K562 (cell line): Measurements from ENCODE around the gene TNIK. TPM values are rescaled to one million over a fixed set of nuclear protein-coding genes. Genes with fewer than 3 reads are reported as not detected.

Experiments
- ATAC-seq: fragments of 200-7000 bp; cut with Tn5 transposase; 3 replicates; pipeline ENCODE4 v1.9.1; 2020; ENCODE audit warnings: moderate library complexity
- BruUV-seq: library from RNA; stranded (reverse); fragments of 400-500 nt; replicated peaks from 2 replicates; lab custom pipeline; 2021; lab: Mats Ljungman, UMichigan
- CTCF ChIA-PET: fragments of 300-600 bp; formaldehyde crosslinking; extraction: SDS; loops from one replicate; lab custom pipeline; 2021; ENCODE audit warnings: low intra/inter-chr PET ratio; lab: Yijun Ruan, JAX
- POLR2A ChIA-PET: fragments of 300-600, 350-650 bp; sonication (Branson Sonifier 250); formaldehyde crosslinking; extraction: SDS; loops from one replicate; lab custom pipeline; 2021; ENCODE audit warnings: antibody characterized with exemption, inconsistent platforms; lab: Yijun Ruan, JAX
- DNase-seq, 4 experiments: peaks; one replicate each; pipeline versions ENCODE4 v3.0.0 to v3.0.0-alpha.2; 2011 to 2018; ENCODE audit warnings: low spot score in 3 of 4, mixed read lengths in 3 of 4; ENCODE audit errors: extremely low read depth in 1 of 4
- FAIRE-seq: peaks from 2 replicates; lab custom pipeline; 2011; peaks lifted over from hg19 to GRCh38; lab: Jason Lieb, UNC
- H2AFZ ChIP-seq: 2 replicates; pipeline ENCODE4 v1.6.0; 2011; ENCODE audit warnings: low read depth, low read length, control low read depth, inconsistent platforms
- H3K27ac ChIP-seq: fragments of 200-600 bp; 3 replicates; pipeline ENCODE4 v1.8.0; 2011; ENCODE audit warnings: low read depth, mild to moderate bottlenecking, control low read depth, inconsistent platforms, low read length, moderate library complexity, mixed read lengths; ENCODE audit errors: extremely low read depth
- H3K27me3 ChIP-seq, 2 experiments: fragments of 300-600 bp in 1 of 2; 2 replicates in 1 of 2; 3 replicates in 1 of 2; pipeline versions ENCODE4 v1.6.0 to v1.8.0; 2011; ENCODE audit warnings: inconsistent platforms in 2 of 2, low read length in 2 of 2, mild to moderate bottlenecking in 1 of 2, mixed read lengths in 1 of 2, moderate library complexity in 1 of 2; ENCODE audit not compliant: control insufficient read depth in 2 of 2, insufficient read depth in 2 of 2
- H3K36me3 ChIP-seq: fragments of 300-600 bp; 3 replicates; pipeline ENCODE4 v1.8.0; 2011; ENCODE audit warnings: mild to moderate bottlenecking, low read length, inconsistent platforms; ENCODE audit not compliant: control insufficient read depth, insufficient read depth
- H3K4me1 ChIP-seq, 2 experiments: fragments of 200-600 bp in 1 of 2; replicated peaks in 1 of 2; 2 replicates in 1 of 2; 3 replicates in 1 of 2; pipeline versions ENCODE4 v1.5.1 to v1.8.0; 2011; ENCODE audit warnings: inconsistent platforms in 2 of 2, low read length in 2 of 2, mild to moderate bottlenecking in 1 of 2, mixed read lengths in 1 of 2, moderate library complexity in 1 of 2; ENCODE audit not compliant: control insufficient read depth in 2 of 2, insufficient read depth in 2 of 2
- H3K4me2 ChIP-seq: 2 replicates; pipeline ENCODE4 v1.6.1; 2011; ENCODE audit warnings: low read length, control low read depth, inconsistent platforms, mixed read lengths; ENCODE audit not compliant: insufficient read depth
- H3K4me3 ChIP-seq: fragments of 200-600 bp; sonication (generic), shearing (Covaris generic); 2 replicates; pipeline ENCODE4 v1.5.1; 2016; ENCODE audit warnings: control low read depth, inconsistent platforms
- H3K79me2 ChIP-seq: fragments of 200-600 bp; 3 replicates; pipeline ENCODE4 v1.8.0; 2011; ENCODE audit warnings: low read length, inconsistent platforms; ENCODE audit not compliant: control insufficient read depth, insufficient read depth
- H3K9ac ChIP-seq, 2 experiments: 2 replicates each; pipeline versions ENCODE4 v1.6.0 to v1.6.1; 2011; ENCODE audit warnings: low read depth in 2 of 2, low read length in 2 of 2, control low read depth in 1 of 2, inconsistent platforms in 1 of 2, mild to moderate bottlenecking in 1 of 2, mixed read lengths in 1 of 2; ENCODE audit not compliant: insufficient read depth in 1 of 2
- H3K9me1 ChIP-seq: one replicate; pipeline ENCODE4 v1.6.0; 2011; ENCODE audit warnings: inconsistent platforms, mild to moderate bottlenecking, low read length, moderate library complexity; ENCODE audit not compliant: control insufficient read depth, insufficient read depth
- H3K9me3 ChIP-seq: replicated peaks from 2 replicates; pipeline ENCODE4 v1.5.1; 2011; ENCODE audit warnings: low read depth, low read length, inconsistent platforms; ENCODE audit not compliant: control insufficient read depth, insufficient read depth
- H4K20me1 ChIP-seq: replicated peaks from 2 replicates; pipeline ENCODE4 v1.6.1; 2011; ENCODE audit warnings: low read length, inconsistent platforms, mixed read lengths; ENCODE audit not compliant: control insufficient read depth, insufficient read depth
- BRD9 ChIP-seq: fragments of 450-650 bp; IDR thresholded peaks from 2 replicates; pipeline ENCODE4 v1.6.1; 2018; ENCODE audit warnings: low read depth; ENCODE audit not compliant: partially characterized antibody
- CBFB ChIP-seq: sonication (generic); formaldehyde crosslinking; IDR thresholded peaks from 2 replicates; pipeline ENCODE4 v1.4.0; 2020; ENCODE audit warnings: mild to moderate bottlenecking, missing genetic modification reagents
- ILK ChIP-seq: fragments of 450-650 bp; IDR thresholded peaks from 2 replicates; pipeline ENCODE4 v1.6.1; 2016; ENCODE audit warnings: missing genetic modification characterization, low read depth, mild to moderate bottlenecking, missing compliant biosample characterization, moderate library complexity, borderline replicate concordance
- KAT8 ChIP-seq: fragments of 450-650 bp; IDR thresholded peaks from 2 replicates; pipeline ENCODE4 v1.6.1; 2016; ENCODE audit warnings: low read depth, mild to moderate bottlenecking
- NR2C2 ChIP-seq, 2 experiments: fragments of 200-800 bp in 1 of 2; sonication (Bioruptor generic) in 1 of 2; sonication (generic) in 1 of 2; formaldehyde crosslinking in 1 of 2; IDR thresholded peaks; 2 replicates each; pipeline versions ENCODE4 v1.6.1 to v1.8.0; 2016 to 2022; ENCODE audit warnings: mild to moderate bottlenecking in 1 of 2, missing compliant biosample characterization in 1 of 2, missing genetic modification characterization in 1 of 2, missing genetic modification reagents in 1 of 2
- PCBP2 ChIP-seq: fragments of 200-400 bp; formaldehyde crosslinking; IDR thresholded peaks from 2 replicates; pipeline ENCODE4 v1.6.1; 2018; ENCODE audit warnings: low read length, low read depth, mild to moderate bottlenecking, moderate library complexity; ENCODE audit not compliant: poor library complexity, severe bottlenecking
- TFAM ChIP-seq: fragments of 250-450 bp; sonication (Bioruptor Pico); conservative IDR thresholded peaks from 2 replicates; pipeline ENCODE4 v1.5.0; 2021; ENCODE audit warnings: mild to moderate bottlenecking, moderate library complexity
- U2AF1 ChIP-seq: fragments of 200-400 bp; formaldehyde crosslinking; optimal IDR thresholded peaks from 2 replicates; pipeline ENCODE3; 2017; ENCODE audit warnings: mild to moderate bottlenecking, low read depth, low read length, moderate library complexity
- ZNF212 ChIP-seq: fragments of 450-650 bp; formaldehyde crosslinking; IDR thresholded peaks from 2 replicates; pipeline ENCODE4 v1.4.0; 2020; ENCODE audit warnings: mild to moderate bottlenecking
- ZNF253 ChIP-seq: fragments of 250-450 bp; sonication (Bioruptor Pico); conservative IDR thresholded peaks from 2 replicates; pipeline ENCODE4 v1.6.1; 2021; ENCODE audit warnings: mild to moderate bottlenecking
- ZNF263 ChIP-seq: sonication (generic); formaldehyde crosslinking; IDR thresholded peaks from 2 replicates; pipeline ENCODE4 v1.8.0; 2022; ENCODE audit warnings: mild to moderate bottlenecking, missing genetic modification reagents, borderline replicate concordance
- WGBS: fragments of 100-300 bp; shearing (Covaris generic); methylation state at CpG from one replicate; pipeline ENCODE4 v1.1.6; 2016; ENCODE audit warnings: low coverage, mixed read lengths; ENCODE audit not compliant: insufficient coverage; ENCODE audit errors: missing lambda C conversion rate; 5-methylcytosine and 5-hydroxymethylcytosine counted together
- in situ Hi-C: fragments of 300-500 bp; cut with MboI; formaldehyde crosslinking; loops from 4 replicates; pipeline ENCODE4 v1.15.0; 2018; ENCODE audit warnings: inconsistent platforms, mixed read lengths
- intact Hi-C: fragments of 100-400 bp; cut with micrococcal nuclease; formaldehyde crosslinking; loops from 2 replicates; pipeline ENCODE4 v1.14.2; 2022
- polyA plus RNA-seq, 8 experiments: library from polyadenylated mRNA; depleted of rRNA in 4 of 8; stranded (reverse) in 5 of 8; unstranded in 3 of 8; fragments of >200 nt; fragmentation: Nextera tagmentation in 2 of 8; fragmentation: Illumina TruSeq in 1 of 8; extraction: Ambion mirVana in 2 of 8; extraction: Trizol in 1 of 8; gene quantifications; 2 replicates each; pipeline versions ENCODE4 v1.2.1 to v1.2.3, GENCODE V29; 2011 to 2014; ENCODE audit warnings: inconsistent platforms in 1 of 8, missing spikeins in 1 of 8
- total RNA-seq, 7 experiments: library from RNA; depleted of rRNA in 6 of 7; stranded (reverse); fragments of >200 nt in 6 of 7; fragmentation: Illumina TruSeq in 2 of 7; extraction: Trizol in 2 of 7; gene quantifications; 2 replicates each; pipeline versions ENCODE4 v1.2.1 to v1.2.3, GENCODE V29; 2011 to 2021; ENCODE audit warnings: low replicate concordance in 1 of 7
- TF ChIP-seq, protein P1 (sequence below): sonication (generic); formaldehyde crosslinking; IDR thresholded peaks from 2 replicates; pipeline ENCODE4 v1.8.0; 2023; ENCODE audit warnings: mild to moderate bottlenecking, missing genetic modification reagents

TNIK gene
- total and polyA plus RNA-seq, 9 of the 15 experiments (the other 6 are each of a cell fraction or from before 2014, with no cell fraction given): 6.6 to 39.0 (median 24.7) TPM

GRCh38 chr3:171366043-171366442 is 94.2 kb downstream of the TNIK start:
- Histone ChIP-seq H3K36me3 (no peaks in the 10 kb centered on the region; the same call in 2 of the 3 replicates), H3K4me2 (no peak overlapping the region), H3K27ac (no peak overlapping the region), H3K9me3 (no peaks in the 10 kb centered on the region)
- FAIRE-seq: no peak
- in situ Hi-C loops: no loop called here
- intact Hi-C loops: no loop called here
- CTCF ChIA-PET: no interaction called here
- TF ChIP-seq NR2C2 (CRISPR knock-in tag; IDR thresholded peaks at IDR 0.05) (no peak), NR2C2 (tag; IDR thresholded peaks at IDR 0.05) (no peak), PCBP2 (no peak), KAT8 (no peak), CBFB (CRISPR knock-in tag) (no peak), ZNF212 (CRISPR knock-in tag) (no peak), U2AF1 (no peak), ILK (tag) (no peak), ZNF253 (no peak), TFAM (CRISPR knock-in tag) (no peak), ZNF263 (CRISPR knock-in tag) (no peak), BRD9 (no peak)
- TF ChIP-seq, protein P1, sequence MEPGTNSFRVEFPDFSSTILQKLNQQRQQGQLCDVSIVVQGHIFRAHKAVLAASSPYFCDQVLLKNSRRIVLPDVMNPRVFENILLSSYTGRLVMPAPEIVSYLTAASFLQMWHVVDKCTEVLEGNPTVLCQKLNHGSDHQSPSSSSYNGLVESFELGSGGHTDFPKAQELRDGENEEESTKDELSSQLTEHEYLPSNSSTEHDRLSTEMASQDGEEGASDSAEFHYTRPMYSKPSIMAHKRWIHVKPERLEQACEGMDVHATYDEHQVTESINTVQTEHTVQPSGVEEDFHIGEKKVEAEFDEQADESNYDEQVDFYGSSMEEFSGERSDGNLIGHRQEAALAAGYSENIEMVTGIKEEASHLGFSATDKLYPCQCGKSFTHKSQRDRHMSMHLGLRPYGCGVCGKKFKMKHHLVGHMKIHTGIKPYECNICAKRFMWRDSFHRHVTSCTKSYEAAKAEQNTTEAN (CRISPR knock-in tag): no peak
- TF ChIP-seq, all 486 proteins: peak for 0
- no peak overlapping the region for H3K4me3 ChIP-seq
- BruUV-seq: no TSS peak
- H3K9ac ChIP-seq: no peak overlapping the region
- 79% methylated on average over 1 of the region's 1 CpG for WGBS
- no peak overlapping the region for H2AFZ ChIP-seq
- no peaks in the 10 kb centered on the region for H3K27me3 ChIP-seq
- H4K20me1 ChIP-seq: no peaks in the 10 kb centered on the region
- ATAC-seq: no peak
- H3K9me1 ChIP-seq: no peaks in the 10 kb centered on the region
- H3K79me2 ChIP-seq: peaks cover 10% of the 10 kb centered on the region; the same call in 1 of the 3 replicates
- POLR2A ChIA-PET: no interaction called here
- no peak for DNase-seq
- peaks cover 0 to 5% of the 10 kb centered on the region in 2 experiments; a peak in 1 of 5 replicates for H3K4me1 ChIP-seq
